Loucy (cell line): ENCODE results near the gene FAM169A.

Experiments used
- H2AFZ ChIP-seq: fragments of 200-600 bp; sonication (generic); 2 replicates; pipeline ENCODE4 v1.6.0; 2016; ENCODE audit warnings: antibody characterized with exemption, mild to moderate bottlenecking, low read length, moderate library complexity
- H3F3A ChIP-seq: fragments of 200-600 bp; 2 replicates; pipeline ENCODE4 v1.6.0; 2016; ENCODE audit warnings: antibody characterized with exemption, low read depth, mild to moderate bottlenecking
- H3K27me3 ChIP-seq: fragments of 200-600 bp; sonication (generic); 2 replicates; pipeline ENCODE4 v1.6.1; 2014; ENCODE audit warnings: low read length, mild to moderate bottlenecking; ENCODE audit not compliant: insufficient read depth, poor library complexity, severe bottlenecking
- H3K36me3 ChIP-seq: fragments of 200-600 bp; sonication (generic); 2 replicates; pipeline ENCODE4 v1.6.1; 2016; ENCODE audit warnings: low read length; ENCODE audit not compliant: insufficient read depth
- H3K4me1 ChIP-seq: fragments of 200-600 bp; sonication (generic); 2 replicates; pipeline ENCODE4 v1.5.1; 2014; ENCODE audit warnings: low read length, mild to moderate bottlenecking; ENCODE audit not compliant: insufficient read depth, poor library complexity, severe bottlenecking
- H3K4me2 ChIP-seq: fragments of 200-600 bp; sonication (generic); 2 replicates; pipeline ENCODE4 v1.6.0; 2014; ENCODE audit warnings: antibody characterized with exemption, low read length, low read depth, mild to moderate bottlenecking; ENCODE audit not compliant: poor library complexity, severe bottlenecking
- H3K4me3 ChIP-seq: fragments of 200-600 bp; sonication (generic); 2 replicates; pipeline ENCODE4 v1.5.1; 2014; ENCODE audit warnings: low read length, mild to moderate bottlenecking, mixed read lengths; ENCODE audit not compliant: poor library complexity, severe bottlenecking
- H3K79me2 ChIP-seq: fragments of 200-600 bp; sonication (generic); 2 replicates; pipeline ENCODE4 v1.6.1; 2014; ENCODE audit warnings: low read length; ENCODE audit not compliant: insufficient read depth
- H3K9ac ChIP-seq: fragments of 200-600 bp; sonication (generic); 2 replicates; pipeline ENCODE4 v1.6.0; 2014; ENCODE audit warnings: mild to moderate bottlenecking, low read depth, low read length, moderate library complexity; ENCODE audit not compliant: poor library complexity, severe bottlenecking
- H3K9me2 ChIP-seq: fragments of 200-600 bp; sonication (generic); replicated peaks from 2 replicates; pipeline ENCODE4 v1.6.1; 2016; ENCODE audit warnings: low read depth, low read length, mixed read lengths
- H3K9me3 ChIP-seq: fragments of 200-600 bp; sonication (generic); 2 replicates; pipeline ENCODE4 v1.6.1; 2014; ENCODE audit warnings: mild to moderate bottlenecking, antibody characterized with exemption, low read length, low read depth; ENCODE audit not compliant: insufficient read depth
- H4K20me1 ChIP-seq: fragments of 200-600 bp; sonication (generic); 2 replicates; pipeline ENCODE4 v1.6.0; 2014; ENCODE audit warnings: antibody characterized with exemption, low read length, mild to moderate bottlenecking; ENCODE audit not compliant: insufficient read depth, poor library complexity, severe bottlenecking
- EZH2phosphoT487 ChIP-seq: fragments of 200-600 bp; IDR thresholded peaks from 2 replicates; pipeline ENCODE4 v1.6.1; 2018; ENCODE audit warnings: antibody characterized with exemption, mild to moderate bottlenecking, moderate library complexity, borderline replicate concordance
- TF ChIP-seq, protein P1 (sequence below): fragments of 200-600 bp; sonication (generic); conservative IDR thresholded peaks from 2 replicates; pipeline ENCODE4 v1.5.1; 2014; ENCODE audit warnings: mild to moderate bottlenecking, antibody characterized with exemption, low read length

The FAM169A gene

DNA sequence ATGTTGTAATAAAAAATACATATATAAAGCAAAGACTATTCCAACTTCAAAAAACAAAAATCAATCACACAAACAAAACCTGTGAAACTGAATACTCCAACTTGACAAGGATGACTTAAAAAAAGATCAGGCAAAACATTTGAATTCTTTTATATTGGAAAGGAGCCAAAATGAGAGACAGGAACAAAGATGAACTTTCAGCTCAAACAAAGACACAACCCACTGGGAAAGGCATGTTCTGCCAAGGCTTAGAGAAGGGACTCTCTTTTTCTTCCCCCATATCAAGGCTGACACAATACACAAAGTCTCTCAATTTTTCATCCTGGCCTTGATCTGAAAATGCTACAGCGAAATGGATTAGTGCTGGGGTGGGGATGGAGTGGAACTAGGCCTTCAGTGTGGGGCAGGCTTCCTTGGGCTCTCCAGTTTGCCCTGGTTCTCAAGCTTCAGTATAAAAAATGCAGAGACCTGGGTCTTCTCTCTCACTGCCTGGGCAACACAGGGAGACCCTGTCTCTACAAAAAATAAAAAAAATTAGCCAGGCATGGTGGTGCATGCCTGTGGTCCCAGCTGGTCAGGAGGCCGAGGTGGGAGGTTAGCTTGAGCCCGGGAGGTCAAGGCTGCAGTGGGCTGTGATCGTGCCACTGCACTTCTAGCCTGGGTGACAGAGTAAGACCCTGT lies 11.6 kb upstream of the FAM169A start:
- H3K36me3 ChIP-seq, result no peaks in the 10 kb centered on the region
- TF ChIP-seq EZH2phosphoT487, result no peak
- TF ChIP-seq, protein P1, sequence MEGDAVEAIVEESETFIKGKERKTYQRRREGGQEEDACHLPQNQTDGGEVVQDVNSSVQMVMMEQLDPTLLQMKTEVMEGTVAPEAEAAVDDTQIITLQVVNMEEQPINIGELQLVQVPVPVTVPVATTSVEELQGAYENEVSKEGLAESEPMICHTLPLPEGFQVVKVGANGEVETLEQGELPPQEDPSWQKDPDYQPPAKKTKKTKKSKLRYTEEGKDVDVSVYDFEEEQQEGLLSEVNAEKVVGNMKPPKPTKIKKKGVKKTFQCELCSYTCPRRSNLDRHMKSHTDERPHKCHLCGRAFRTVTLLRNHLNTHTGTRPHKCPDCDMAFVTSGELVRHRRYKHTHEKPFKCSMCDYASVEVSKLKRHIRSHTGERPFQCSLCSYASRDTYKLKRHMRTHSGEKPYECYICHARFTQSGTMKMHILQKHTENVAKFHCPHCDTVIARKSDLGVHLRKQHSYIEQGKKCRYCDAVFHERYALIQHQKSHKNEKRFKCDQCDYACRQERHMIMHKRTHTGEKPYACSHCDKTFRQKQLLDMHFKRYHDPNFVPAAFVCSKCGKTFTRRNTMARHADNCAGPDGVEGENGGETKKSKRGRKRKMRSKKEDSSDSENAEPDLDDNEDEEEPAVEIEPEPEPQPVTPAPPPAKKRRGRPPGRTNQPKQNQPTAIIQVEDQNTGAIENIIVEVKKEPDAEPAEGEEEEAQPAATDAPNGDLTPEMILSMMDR, result no peak

DNA sequence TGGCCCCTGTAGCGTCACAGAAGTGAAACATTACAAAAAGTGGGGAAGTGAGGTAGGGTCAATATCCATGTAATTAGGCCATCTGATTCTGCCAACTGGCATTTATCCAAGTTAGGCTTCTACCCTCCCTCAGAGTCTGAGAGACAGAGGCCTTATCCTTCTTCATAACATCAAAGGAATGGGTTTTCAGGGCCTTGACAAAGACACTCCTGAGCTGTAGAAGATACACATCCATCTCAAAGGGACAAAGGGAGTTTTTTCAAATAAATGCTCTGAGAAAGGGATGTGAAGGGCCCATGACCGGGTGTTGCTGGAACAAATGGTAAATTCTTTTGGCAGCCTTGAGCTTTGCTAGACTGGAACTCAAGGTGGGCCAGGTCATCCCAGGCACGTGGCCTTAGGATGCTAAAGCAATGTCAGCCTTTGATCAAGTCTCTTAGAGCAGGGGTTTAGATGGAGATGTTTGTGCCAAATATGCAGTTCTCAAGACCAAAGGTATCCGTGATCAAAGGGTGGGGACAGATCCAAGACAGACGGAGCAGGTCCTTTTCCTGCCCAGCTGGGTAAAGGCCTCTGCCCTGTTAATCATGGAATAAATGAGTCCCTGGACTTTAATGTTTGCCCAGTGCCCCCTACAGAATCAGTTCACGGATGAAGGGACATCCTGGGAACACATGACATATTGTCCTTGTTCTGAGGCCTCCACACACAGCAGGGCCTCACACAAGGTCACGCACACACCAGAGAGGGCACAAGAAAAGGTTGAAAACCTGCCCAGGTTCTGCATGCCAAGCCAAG lies 10.0 kb upstream of the FAM169A start:
- H3F3A ChIP-seq, result no peaks in the 10 kb centered on the region
- no peak overlapping the region for H3K4me2 ChIP-seq
- no peaks in the 10 kb centered on the region for H3K79me2 ChIP-seq

More for the DNA sequence above, 11.6 kb upstream of the FAM169A start:
- Histone ChIP-seq H3K4me1 (no peaks in the 10 kb centered on the region), H3K4me3 (no peak overlapping the region), H3K9me3 (no peaks in the 10 kb centered on the region; the same call in 1 of the 2 replicates), H3K9ac (no peak overlapping the region), H3K4me2 (no peak overlapping the region), H3K79me2 (no peaks in the 10 kb centered on the region), H2AFZ (no peak overlapping the region), H4K20me1 (no peaks in the 10 kb centered on the region), H3F3A (no peaks in the 10 kb centered on the region), H3K9me2 (no peaks in the 10 kb centered on the region), H3K27me3 (no peaks in the 10 kb centered on the region)

DNA sequence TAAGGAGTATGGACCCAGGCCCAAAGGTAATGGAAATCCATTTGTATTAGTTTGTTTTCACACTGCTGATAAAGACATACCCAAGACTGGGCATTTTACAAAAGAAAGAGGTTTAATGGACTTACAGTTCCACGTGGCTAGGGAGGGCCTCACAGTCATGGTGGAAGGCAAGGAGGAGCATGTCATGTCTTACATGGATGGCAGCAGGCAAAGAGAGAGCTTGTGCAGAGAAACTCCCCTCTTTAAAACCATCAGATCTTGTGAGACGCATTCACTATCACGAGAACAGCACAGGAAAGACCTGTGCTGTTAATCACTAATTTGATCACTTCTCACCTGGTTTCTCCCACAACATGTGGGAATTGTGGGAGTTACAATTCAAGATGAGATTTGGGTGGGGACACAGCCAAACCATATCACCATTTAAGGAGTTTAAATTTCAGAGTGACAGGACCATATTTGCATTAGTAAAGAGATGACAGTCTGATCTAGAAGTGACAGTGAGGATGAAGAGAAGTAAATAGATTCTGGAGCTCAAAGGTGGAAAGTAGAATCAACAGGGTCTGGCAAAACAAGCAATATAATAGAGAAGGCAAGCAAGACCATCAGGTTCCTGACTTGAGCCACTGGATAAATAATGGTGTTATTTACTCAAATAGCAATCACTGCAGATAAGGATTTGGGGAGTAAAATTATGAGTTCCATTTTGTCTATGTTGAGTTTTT lies 7.5 kb upstream of the FAM169A start:
- Histone ChIP-seq H2AFZ (no peak overlapping the region), H3K4me1 (peaks cover 15% of the 10 kb centered on the region), H3K4me2 (no peak overlapping the region), H4K20me1 (no peaks in the 10 kb centered on the region), H3K9ac (no peak overlapping the region), H3K9me3 (no peaks in the 10 kb centered on the region; the same call in 1 of the 2 replicates), H3K36me3 (no peaks in the 10 kb centered on the region), H3K9me2 (no peaks in the 10 kb centered on the region), H3F3A (peaks cover 3% of the 10 kb centered on the region; the same call in 1 of the 2 replicates), H3K79me2 (no peaks in the 10 kb centered on the region), H3K4me3 (no peak overlapping the region), H3K27me3 (no peaks in the 10 kb centered on the region)
- TF ChIP-seq EZH2phosphoT487, result no peak
- TF ChIP-seq, protein P1, result no peak

More for the DNA sequence above, 10.0 kb upstream of the FAM169A start:
- H4K20me1 ChIP-seq, result no peaks in the 10 kb centered on the region
- no peak overlapping the region for H3K4me3 ChIP-seq
- H3K36me3 ChIP-seq, result no peaks in the 10 kb centered on the region
- H3K4me1 ChIP-seq, result no peaks in the 10 kb centered on the region
- H2AFZ ChIP-seq, result no peak overlapping the region
- no peak for TF ChIP-seq EZH2phosphoT487
- TF ChIP-seq, protein P1, result no peak
- H3K9me2 ChIP-seq, result no peaks in the 10 kb centered on the region
- no peaks in the 10 kb centered on the region for H3K27me3 ChIP-seq
- H3K9me3 ChIP-seq, result no peaks in the 10 kb centered on the region; the same call in 1 of the 2 replicates
- H3K9ac ChIP-seq, result no peak overlapping the region
